HCT116 (cell line): ENCODE data around the gene SURF6. TPM values are rescaled to one million over a fixed set of nuclear protein-coding genes. Genes with fewer than 3 reads are reported as not detected.
"Not testable (repeated sequence)": the region's sequence is repeated elsewhere in the genome, so short reads cannot be mapped to it uniquely, and the experiment has no call there.

Experiments
- ATAC-seq: fragments of 200-7000 bp; cut with Tn5 transposase; 2 replicates; pipeline ENCODE4 v1.9.1; 2020; ENCODE audit warnings: mild to moderate bottlenecking, moderate library complexity
- BruUV-seq: library from RNA; stranded (reverse); fragments of 400-500 nt; replicated peaks from 2 replicates; lab custom pipeline; 2021; lab: Mats Ljungman, UMichigan
- CTCF ChIA-PET: fragments of 300-600 bp; sonication (Branson Sonifier 250); formaldehyde crosslinking; loops from one replicate; lab custom pipeline; 2021; ENCODE audit warnings: antibody characterized with exemption; lab: Charles Lee
- POLR2A ChIA-PET: fragments of 300-600, 350-600 bp; sonication (Branson Sonifier 250); formaldehyde crosslinking; loops from one replicate; lab custom pipeline; 2021; ENCODE audit warnings: antibody characterized with exemption; lab: Charles Lee
- RAD21 ChIA-PET, 2 experiments: fragments of 300-600 bp; sonication (Branson Sonifier 250); formaldehyde crosslinking; loops; one replicate each; lab custom pipeline; 2023; ENCODE audit warnings: low total read pairs in 2 of 2; ENCODE audit not compliant: uncharacterized antibody in 2 of 2, unreplicated experiment in 2 of 2, low non-redundant PET in 1 of 2; lab: Charles Lee
- DNase-seq: peaks from one replicate; pipeline ENCODE4 v3.0.0-alpha.2; 2010; ENCODE audit warnings: low read depth, low spot score
- H2AFZ ChIP-seq: fragments of 200-600 bp; shearing (Covaris generic), sonication (generic); 2 replicates; pipeline ENCODE4 v1.6.1; 2017; ENCODE audit warnings: low read depth, mixed run types, mixed read lengths, antibody characterized with exemption, low read length; ENCODE audit not compliant: poor library complexity, severe bottlenecking
- H3K27ac ChIP-seq: 2 replicates; pipeline ENCODE4 v1.5.1; 2012; ENCODE audit warnings: low read depth, low read length
- H3K27me3 ChIP-seq: fragments of 200-600 bp; sonication (generic); 2 replicates; pipeline ENCODE4 v1.6.1; 2016; ENCODE audit warnings: mixed run types, low read length, mixed read lengths; ENCODE audit not compliant: insufficient read depth
- H3K36me3 ChIP-seq, 2 experiments: fragments of 200-500 bp in 1 of 2; fragments of 200-600 bp in 1 of 2; sonication (Bioruptor generic) in 1 of 2; sonication (generic) in 1 of 2; 2 replicates each; pipeline versions ENCODE4 v1.5.1 to v1.6.1; 2014 to 2016; ENCODE audit warnings: low read length in 2 of 2, inconsistent platforms in 1 of 2, mixed read lengths in 1 of 2, mixed run types in 1 of 2; ENCODE audit not compliant: insufficient read depth in 2 of 2, control insufficient read depth in 1 of 2
- H3K4me1 ChIP-seq, 2 experiments: fragments of 200-600 bp in 1 of 2; sonication (generic) in 1 of 2; 2 replicates each; pipeline versions ENCODE4 v1.5.1 to v1.6.1; 2012 to 2017; ENCODE audit warnings: low read length in 2 of 2, inconsistent platforms in 1 of 2, mild to moderate bottlenecking in 1 of 2, mixed read lengths in 1 of 2, mixed run types in 1 of 2, moderate library complexity in 1 of 2; ENCODE audit not compliant: insufficient read depth in 2 of 2, control insufficient read depth in 1 of 2
- H3K4me2 ChIP-seq: fragments of 200-600 bp; sonication (generic); 2 replicates; pipeline ENCODE4 v1.6.1; 2017; ENCODE audit warnings: mixed run types, low read length, mixed read lengths
- H3K4me3 ChIP-seq, 2 experiments: fragments of 200-600 bp in 1 of 2; sonication (generic) in 1 of 2; replicated peaks in 1 of 2; 2 replicates each; pipeline ENCODE4 v1.5.1; 2011 to 2016; ENCODE audit warnings: low read length in 2 of 2, control low read depth in 1 of 2, low read depth in 1 of 2, mild to moderate bottlenecking in 1 of 2, mixed read lengths in 1 of 2, mixed run types in 1 of 2
- H3K79me2 ChIP-seq: fragments of 200-600 bp; sonication (generic); 2 replicates; pipeline ENCODE4 v1.6.1; 2017; ENCODE audit warnings: mild to moderate bottlenecking, mixed run types, low read length, moderate library complexity, mixed read lengths; ENCODE audit not compliant: insufficient read depth
- H3K9ac ChIP-seq: fragments of 200-600 bp; sonication (generic); 2 replicates; pipeline ENCODE4 v1.6.1; 2016; ENCODE audit warnings: low read length, mixed read lengths
- H3K9me2 ChIP-seq: fragments of 200-600 bp; sonication (generic), shearing (Covaris generic); 2 replicates; pipeline ENCODE4 v1.6.1; 2017; ENCODE audit warnings: mixed run types, mild to moderate bottlenecking, moderate library complexity; ENCODE audit not compliant: insufficient read depth
- H3K9me3 ChIP-seq, 2 experiments: fragments of 200-500 bp in 1 of 2; fragments of 200-600 bp in 1 of 2; sonication (Bioruptor generic) in 1 of 2; sonication (generic) in 1 of 2; 2 replicates each; pipeline ENCODE4 v1.6.1; 2014 to 2017; ENCODE audit warnings: low read length in 2 of 2, mixed read lengths in 2 of 2, inconsistent platforms in 1 of 2, low read depth in 1 of 2, mild to moderate bottlenecking in 1 of 2, mixed run types in 1 of 2, moderate library complexity in 1 of 2; ENCODE audit not compliant: control insufficient read depth in 1 of 2, insufficient read depth in 1 of 2
- H4K20me1 ChIP-seq: fragments of 200-600 bp; sonication (generic), shearing (Covaris generic); 2 replicates; pipeline ENCODE4 v1.6.1; 2017; ENCODE audit warnings: mixed run types, mild to moderate bottlenecking, moderate library complexity; ENCODE audit not compliant: insufficient read depth
- CBX3 ChIP-seq: IDR thresholded peaks from 2 replicates; pipeline ENCODE4 v1.6.1; 2012; ENCODE audit warnings: low read depth
- CEBPB ChIP-seq: IDR thresholded peaks from 2 replicates; pipeline ENCODE4 v1.6.1; 2012; ENCODE audit warnings: low read depth
- EGR1 ChIP-seq: IDR thresholded peaks from 2 replicates; pipeline ENCODE4 v1.6.1; 2012; ENCODE audit warnings: low read depth
- ELF1 ChIP-seq: IDR thresholded peaks from 2 replicates; pipeline ENCODE4 v1.6.1; 2012; ENCODE audit warnings: low read depth, borderline replicate concordance
- EZH2 ChIP-seq: fragments of 200-600 bp; sonication (generic); IDR thresholded peaks from 2 replicates; pipeline ENCODE4 v1.6.1; 2017; ENCODE audit warnings: antibody characterized with exemption, mixed run types
- EZH2phosphoT487 ChIP-seq: fragments of 200-600 bp; IDR thresholded peaks from 2 replicates; pipeline ENCODE4 v1.6.1; 2018; ENCODE audit warnings: antibody characterized with exemption, borderline replicate concordance
- FOSL1 ChIP-seq: IDR thresholded peaks from 2 replicates; pipeline ENCODE4 v1.6.1; 2012; ENCODE audit warnings: low read depth
- JUND ChIP-seq: IDR thresholded peaks from 2 replicates; pipeline ENCODE4 v1.6.1; 2012
- POLR2A ChIP-seq: IDR thresholded peaks from 2 replicates; pipeline ENCODE4 v1.7.0; 2011; ENCODE audit warnings: borderline replicate concordance; ENCODE audit not compliant: insufficient read depth, insufficient read length; ENCODE audit errors: extremely low read depth
- RAD21 ChIP-seq: IDR thresholded peaks from 2 replicates; pipeline ENCODE4 v1.6.1; 2012; ENCODE audit warnings: low read depth, mild to moderate bottlenecking
- SP1 ChIP-seq: IDR thresholded peaks from 2 replicates; pipeline ENCODE4 v1.6.1; 2012; ENCODE audit warnings: low read depth
- TCF7L2 ChIP-seq: IDR thresholded peaks from 2 replicates; pipeline ENCODE4 v1.7.0; 2011; ENCODE audit warnings: borderline replicate concordance, inconsistent platforms; ENCODE audit not compliant: insufficient read depth, insufficient read length; ENCODE audit errors: extremely low read depth
- ZFX ChIP-seq: fragments of 450-650 bp; IDR thresholded peaks from 2 replicates; pipeline ENCODE4 v1.6.1; 2017
- ZNF274 ChIP-seq: fragments of 200-500 bp; sonication (Bioruptor generic); IDR thresholded peaks from 2 replicates; pipeline ENCODE4 v1.6.1; 2014; ENCODE audit warnings: mild to moderate bottlenecking, low read depth, low read length, inconsistent platforms
- intact Hi-C: fragments of 100-400 bp; cut with micrococcal nuclease; formaldehyde crosslinking; loops from 2 replicates; pipeline ENCODE4 v1.10.0; 2022
- total RNA-seq: library from RNA; stranded (reverse); gene quantifications from one replicate; pipeline ENCODE4 v1.2.1, GENCODE V29; 2021; ENCODE audit not compliant: unreplicated experiment
- TF ChIP-seq, protein P1 (sequence below): IDR thresholded peaks from 2 replicates; pipeline ENCODE4 v1.6.1; 2012; ENCODE audit warnings: low read depth
- TF ChIP-seq, protein P2 (sequence below): IDR thresholded peaks from 2 replicates; pipeline ENCODE4 v1.6.1; 2012

SURF6 gene
- total RNA-seq, 1 experiment from 2014 or later = 30.1 TPM

DNA sequence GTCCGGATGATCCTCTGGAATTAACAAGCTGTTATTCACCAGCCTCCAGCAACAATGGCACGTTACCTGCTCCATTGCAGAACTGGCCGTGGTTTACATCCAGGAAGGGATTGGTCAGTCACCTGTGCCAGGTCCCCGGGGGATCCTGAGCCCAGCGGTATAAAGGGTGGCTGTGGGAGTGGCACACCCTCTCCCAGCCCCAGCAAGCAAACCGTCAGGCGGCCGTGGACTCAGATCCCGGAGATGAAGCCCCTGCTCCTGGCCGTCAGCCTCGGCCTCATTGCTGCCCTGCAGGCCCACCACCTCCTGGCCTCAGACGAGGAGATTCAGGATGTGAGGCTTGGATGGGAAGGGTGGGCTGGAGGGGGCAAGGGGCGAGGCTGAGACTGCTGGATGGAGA is 18.4 kb downstream of the SURF6 start:
- DNase-seq, H2AFZ ChIP-seq, H3K4me3 ChIP-seq, RAD21 ChIA-PET, intact Hi-C loops, H3K9me2 ChIP-seq, H4K20me1 ChIP-seq, H3K9ac ChIP-seq, H3K4me2 ChIP-seq, H3K27me3 ChIP-seq, H3K4me1 ChIP-seq, BruUV-seq, H3K79me2 ChIP-seq, ATAC-seq, CTCF ChIA-PET, H3K27ac ChIP-seq, POLR2A ChIA-PET, H3K9me3 ChIP-seq, H3K36me3 ChIP-seq: not testable (repeated sequence)

DNA sequence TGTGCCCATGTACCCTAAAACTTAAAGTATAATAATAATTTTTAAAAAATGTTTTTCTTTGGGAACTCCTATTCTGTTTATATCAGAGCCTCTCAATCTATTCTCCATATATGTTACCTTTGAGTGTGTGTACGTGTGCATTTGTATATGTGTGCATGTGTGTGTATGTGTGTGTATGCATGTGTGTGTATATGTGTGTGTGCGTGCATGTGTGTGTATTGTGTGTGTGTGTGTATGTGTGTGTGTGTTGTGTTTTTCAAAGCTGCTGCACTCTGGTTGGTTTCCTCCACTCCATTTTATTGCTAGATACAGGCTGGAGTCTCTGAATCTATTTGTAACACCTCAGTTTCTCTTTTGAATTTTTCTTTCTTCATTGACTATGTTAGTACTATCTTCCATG is 20.0 kb downstream of the SURF6 start:
- RAD21 ChIA-PET = no interaction called here
- no peaks in the 10 kb centered on the region for H3K9me2 ChIP-seq

More for the DNA sequence above, 20.0 kb downstream of the SURF6 start:
- Histone ChIP-seq H3K4me3 (no peak overlapping the region), H3K79me2 (no peaks in the 10 kb centered on the region), H3K27ac (no peak overlapping the region), H3K36me3 (no peaks in the 10 kb centered on the region), H4K20me1 (no peaks in the 10 kb centered on the region), H3K9me3 (no peaks in the 10 kb centered on the region), H2AFZ (no peak overlapping the region), H3K9ac (no peak overlapping the region), H3K27me3 (no peaks in the 10 kb centered on the region), H3K4me2 (no peak overlapping the region), H3K4me1 (no peaks in the 10 kb centered on the region)
- DNase-seq (no peak), ATAC-seq (no peak)
- ChIA-PET POLR2A (no interaction called here), CTCF (no interaction called here)
- TF ChIP-seq JUND (no peak), ZNF274 (no peak), POLR2A (no peak), SP1 (no peak), ELF1 (no peak), EZH2phosphoT487 (no peak), EZH2 (no peak), CBX3 (no peak), ZFX (no peak), TCF7L2 (no peak), CEBPB (no peak), EGR1 (no peak), FOSL1 (no peak), RAD21 (no peak)
- TF ChIP-seq, protein P1, sequence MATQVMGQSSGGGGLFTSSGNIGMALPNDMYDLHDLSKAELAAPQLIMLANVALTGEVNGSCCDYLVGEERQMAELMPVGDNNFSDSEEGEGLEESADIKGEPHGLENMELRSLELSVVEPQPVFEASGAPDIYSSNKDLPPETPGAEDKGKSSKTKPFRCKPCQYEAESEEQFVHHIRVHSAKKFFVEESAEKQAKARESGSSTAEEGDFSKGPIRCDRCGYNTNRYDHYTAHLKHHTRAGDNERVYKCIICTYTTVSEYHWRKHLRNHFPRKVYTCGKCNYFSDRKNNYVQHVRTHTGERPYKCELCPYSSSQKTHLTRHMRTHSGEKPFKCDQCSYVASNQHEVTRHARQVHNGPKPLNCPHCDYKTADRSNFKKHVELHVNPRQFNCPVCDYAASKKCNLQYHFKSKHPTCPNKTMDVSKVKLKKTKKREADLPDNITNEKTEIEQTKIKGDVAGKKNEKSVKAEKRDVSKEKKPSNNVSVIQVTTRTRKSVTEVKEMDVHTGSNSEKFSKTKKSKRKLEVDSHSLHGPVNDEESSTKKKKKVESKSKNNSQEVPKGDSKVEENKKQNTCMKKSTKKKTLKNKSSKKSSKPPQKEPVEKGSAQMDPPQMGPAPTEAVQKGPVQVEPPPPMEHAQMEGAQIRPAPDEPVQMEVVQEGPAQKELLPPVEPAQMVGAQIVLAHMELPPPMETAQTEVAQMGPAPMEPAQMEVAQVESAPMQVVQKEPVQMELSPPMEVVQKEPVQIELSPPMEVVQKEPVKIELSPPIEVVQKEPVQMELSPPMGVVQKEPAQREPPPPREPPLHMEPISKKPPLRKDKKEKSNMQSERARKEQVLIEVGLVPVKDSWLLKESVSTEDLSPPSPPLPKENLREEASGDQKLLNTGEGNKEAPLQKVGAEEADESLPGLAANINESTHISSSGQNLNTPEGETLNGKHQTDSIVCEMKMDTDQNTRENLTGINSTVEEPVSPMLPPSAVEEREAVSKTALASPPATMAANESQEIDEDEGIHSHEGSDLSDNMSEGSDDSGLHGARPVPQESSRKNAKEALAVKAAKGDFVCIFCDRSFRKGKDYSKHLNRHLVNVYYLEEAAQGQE = no peak
- TF ChIP-seq, protein P2, sequence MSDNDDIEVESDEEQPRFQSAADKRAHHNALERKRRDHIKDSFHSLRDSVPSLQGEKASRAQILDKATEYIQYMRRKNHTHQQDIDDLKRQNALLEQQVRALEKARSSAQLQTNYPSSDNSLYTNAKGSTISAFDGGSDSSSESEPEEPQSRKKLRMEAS = no peak
- intact Hi-C loops = no loop called here
- BruUV-seq = no TSS peak
